Measurements from ENCODE around the gene HSFX3.
"Not testable (repeated sequence)": the region's sequence is repeated elsewhere in the genome, so short reads cannot be mapped to it uniquely, and the experiment has no call there.

Gene HSFX3, protein sequence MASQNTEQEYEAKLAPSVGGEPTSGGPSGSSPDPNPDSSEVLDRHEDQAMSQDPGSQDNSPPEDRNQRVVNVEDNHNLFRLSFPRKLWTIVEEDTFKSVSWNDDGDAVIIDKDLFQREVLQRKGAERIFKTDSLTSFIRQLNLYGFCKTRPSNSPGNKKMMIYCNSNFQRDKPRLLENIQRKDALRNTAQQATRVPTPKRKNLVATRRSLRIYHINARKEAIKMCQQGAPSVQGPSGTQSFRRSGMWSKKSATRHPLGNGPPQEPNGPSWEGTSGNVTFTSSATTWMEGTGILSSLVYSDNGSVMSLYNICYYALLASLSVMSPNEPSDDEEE

DNA sequence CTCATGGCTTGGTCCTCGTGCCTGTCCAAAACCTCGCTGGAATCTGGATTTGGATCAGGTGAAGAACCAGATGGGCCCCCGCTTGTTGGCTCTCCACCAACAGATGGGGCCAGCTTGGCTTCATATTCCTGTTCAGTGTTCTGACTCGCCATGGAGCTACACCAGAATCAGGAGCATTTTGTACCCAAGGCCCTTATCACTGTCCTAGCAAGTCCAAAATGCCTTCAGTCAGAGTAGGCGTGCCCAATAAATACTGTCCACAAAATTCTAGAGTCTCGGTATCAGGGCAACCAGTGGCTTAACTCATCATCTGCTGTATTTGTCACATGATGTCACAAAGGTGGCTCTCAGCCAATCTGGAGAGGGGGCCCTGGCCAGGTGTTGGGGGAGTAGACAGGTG lies at the start of gene HSFX3:
HSFX3 (minus strand) TSS at position 224 of the 400 bp plus-strand sequence; CDS start at position 152, 72 bp downstream.
- not testable (repeated sequence) for DNase-seq

DNA sequence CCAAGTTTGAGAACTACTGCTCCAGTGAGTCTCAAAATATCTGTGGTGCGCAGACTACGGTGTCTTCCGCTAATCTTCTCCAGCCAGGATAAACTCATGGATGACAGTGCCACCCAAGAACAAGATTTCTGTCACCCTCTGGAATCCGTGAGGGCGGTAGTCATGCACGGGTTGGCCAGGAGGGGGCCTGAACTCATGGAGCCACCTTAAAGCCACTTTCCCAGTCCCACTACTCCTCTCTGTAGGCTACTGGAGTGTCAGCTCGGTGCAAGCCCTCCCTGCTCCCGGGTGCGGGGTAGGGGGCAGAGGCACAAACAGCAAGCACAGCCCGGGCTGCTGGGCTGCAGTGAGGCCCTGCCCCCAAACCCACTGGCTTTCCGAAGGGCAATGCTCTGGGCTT lies 48.9 kb upstream of the HSFX3 start:
- DNase-seq = not testable (repeated sequence)

DNA sequence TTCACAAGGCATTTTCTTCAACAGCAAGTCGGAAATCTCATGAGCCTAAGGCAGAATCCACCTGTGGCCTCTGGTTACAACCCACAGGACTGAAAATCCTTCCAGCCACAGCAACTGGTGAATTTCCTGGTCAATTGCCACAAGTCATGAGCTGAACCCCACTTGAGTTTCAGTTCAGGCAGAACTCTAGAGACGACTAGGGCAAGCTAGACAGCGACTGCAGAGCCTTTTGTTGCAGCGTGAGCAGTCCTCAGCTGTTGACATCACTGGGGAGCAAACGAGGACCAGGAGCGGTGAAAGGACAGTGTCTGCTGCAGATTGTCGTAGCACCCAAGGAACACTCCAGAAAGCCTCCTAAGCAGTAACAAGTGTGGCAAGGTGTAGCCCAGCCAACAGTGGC lies 46.2 kb upstream of the HSFX3 start:
- DNase-seq = not testable (repeated sequence)

DNA sequence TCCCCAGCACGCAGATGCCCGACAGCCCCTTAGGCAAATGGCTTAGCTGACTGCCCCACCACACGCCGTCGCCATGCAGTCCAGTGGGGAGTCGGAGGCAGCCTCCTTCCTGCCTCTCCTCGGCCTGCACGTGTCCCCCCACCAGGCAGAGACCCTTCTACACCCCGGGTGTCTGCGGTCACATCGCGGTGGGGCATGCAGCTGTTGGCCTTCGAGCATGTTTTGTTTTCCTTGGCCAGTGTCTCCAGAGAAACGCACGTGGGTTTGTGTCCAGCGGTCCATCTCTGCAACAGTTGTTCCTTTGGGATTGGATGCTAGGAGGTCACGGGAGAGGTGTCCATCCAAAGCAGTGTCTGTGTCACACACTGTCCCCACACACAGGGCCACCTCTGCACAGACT lies 45.5 kb upstream of the HSFX3 start, which contains the start of gene HSFX2:
HSFX2 (minus strand) TSS at position 101 of the 400 bp plus-strand sequence. CDS start 614 bp downstream, outside the sequence.
- not testable (repeated sequence) for DNase-seq

DNA sequence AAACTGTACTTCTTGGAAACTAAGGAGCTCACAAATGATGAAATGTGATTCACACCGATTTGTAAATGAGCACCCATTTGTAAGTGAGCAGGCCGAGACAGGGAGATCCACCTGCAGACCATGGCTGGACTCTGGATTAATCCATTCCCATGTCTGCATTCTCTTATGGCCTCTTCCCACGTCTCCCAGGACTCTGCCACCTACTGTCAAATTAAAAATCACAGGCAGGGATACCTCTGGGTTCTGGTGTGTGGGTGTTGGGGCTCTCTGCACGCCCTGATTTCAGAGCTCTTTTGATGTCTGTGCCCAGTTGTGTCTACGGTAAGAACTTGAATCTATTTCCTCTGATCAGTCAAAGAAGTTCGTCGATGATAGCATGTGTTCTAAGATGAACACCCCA lies 41.3 kb upstream of the HSFX3 start:
- DNase-seq = not testable (repeated sequence)

DNA sequence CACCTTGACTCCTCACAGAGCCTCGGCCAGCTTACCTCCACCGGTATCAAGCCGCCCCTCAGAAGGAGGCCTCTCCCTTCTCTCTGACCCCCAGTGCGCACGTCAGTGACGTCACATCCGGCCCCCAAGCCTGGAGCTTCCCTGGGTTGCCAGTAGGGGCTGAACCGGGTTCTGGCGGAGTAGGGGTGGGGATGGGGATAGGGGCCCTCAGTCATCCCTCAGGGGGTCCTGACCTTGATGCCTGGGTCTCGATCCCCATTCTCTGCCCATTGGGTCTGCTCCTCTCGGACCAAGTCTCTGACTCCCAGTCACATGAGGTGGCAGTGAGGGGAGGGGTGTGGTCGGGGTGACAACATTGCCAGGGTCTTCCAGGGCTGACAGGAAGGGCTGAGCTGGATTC lies 37.6 kb upstream of the HSFX3 start, which contains the start of gene MAGEA9B:
MAGEA9B (minus strand) TSS at position 101 of the 400 bp plus-strand sequence. CDS start 4,280 bp downstream, outside the sequence.
- not testable (repeated sequence) for DNase-seq

DNA sequence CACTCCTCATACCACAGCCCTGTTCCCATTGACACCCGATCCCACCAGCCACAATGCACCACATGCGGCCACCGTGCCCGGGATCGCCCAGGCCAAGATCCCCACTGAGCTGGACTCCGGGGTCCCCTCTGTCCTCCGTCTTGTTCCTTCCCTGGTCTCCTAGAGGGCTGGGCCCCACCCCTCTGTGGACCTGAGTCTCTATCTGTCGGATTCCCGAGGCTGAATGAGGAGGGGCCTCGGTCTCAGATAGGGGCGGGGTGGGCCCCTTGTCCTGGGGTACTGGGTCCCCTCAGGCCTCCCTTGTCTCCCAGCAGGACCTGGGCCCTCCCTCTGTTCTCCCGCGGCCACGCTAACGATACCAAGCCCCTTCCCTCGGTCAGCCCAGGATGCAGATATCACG lies 35.9 kb upstream of the HSFX3 start:
- DNase-seq = not testable (repeated sequence)

DNA sequence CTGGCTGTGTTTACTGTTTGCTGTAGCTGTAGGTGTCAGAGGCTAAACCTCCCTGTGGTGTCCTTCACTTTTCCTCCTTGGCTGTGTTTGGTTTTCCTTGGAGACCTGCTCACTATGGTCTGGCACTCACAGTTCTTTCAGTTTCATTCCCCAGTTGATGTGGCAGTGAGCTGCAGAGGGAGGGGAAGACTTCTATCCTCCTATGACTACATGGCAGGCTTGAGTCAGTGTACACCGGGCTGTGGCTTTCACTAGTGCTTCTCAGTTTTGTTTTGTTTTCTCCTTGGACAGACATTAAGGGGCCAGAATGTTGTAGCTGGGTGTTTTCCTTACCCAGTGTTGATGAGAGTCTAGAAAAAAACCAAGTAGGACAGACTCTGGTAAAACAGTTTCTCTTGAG lies 23.7 kb upstream of the HSFX3 start:
- not testable (repeated sequence) for DNase-seq

DNA sequence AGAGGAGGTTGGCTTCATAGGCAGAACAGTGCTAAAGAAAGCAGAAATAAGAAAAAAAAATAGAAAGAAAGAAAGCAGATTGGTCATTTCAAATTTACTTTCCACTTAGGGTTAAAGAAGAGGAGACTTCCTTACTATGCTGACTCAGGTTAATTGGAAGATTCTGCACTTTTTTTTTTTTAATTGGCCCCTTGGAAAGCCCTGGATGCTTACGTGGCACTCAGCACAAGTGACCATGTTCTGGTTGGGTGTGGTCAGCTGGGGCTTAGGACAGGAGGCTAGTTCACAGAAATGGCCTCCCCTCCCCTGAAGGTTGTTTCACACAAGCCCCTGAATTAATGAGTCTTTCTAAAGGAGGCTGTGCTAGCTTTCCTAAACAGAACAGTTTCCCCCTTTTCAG lies 23.0 kb upstream of the HSFX3 start:
- no peak for DNase-seq

DNA sequence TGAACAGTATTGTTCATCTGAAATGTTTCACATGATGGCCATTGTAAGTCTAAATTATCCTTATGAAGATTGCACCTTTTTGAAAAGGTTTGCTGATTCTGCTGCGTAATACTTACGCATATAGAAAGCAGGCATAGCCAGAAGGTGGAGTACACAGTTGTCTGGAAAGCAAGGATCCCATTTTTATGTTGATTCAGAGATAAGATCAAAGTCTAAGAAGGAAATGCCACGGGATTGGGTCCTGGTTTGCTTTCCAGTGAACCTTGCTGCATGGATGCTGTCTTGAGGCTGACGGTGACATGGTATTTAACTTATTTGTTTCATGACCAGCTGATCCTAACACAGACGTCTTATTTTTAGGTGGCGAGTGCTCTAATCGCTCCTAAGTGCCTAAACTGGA lies 22.0 kb upstream of the HSFX3 start:
- DNase-seq = no peak

DNA sequence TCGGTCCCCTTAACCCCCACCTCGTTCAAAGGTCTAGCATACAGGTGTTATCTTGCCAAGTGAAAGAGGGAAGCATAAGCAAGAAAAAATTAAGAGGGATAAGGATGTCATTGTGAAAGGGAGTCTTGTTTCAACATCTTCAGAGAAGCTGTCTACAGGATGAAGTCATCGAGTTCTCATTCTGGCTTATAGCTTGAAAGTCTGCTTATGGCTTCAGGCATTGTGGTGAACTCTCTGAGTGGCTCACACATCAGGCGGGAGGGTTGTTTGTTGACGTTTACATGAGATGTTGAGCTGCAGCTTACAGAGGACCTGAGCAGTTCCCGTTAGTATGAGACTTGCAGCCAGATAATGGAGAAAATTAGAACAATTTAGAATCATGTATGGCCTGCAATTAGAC lies 20.9 kb upstream of the HSFX3 start:
- no peak for DNase-seq

DNA sequence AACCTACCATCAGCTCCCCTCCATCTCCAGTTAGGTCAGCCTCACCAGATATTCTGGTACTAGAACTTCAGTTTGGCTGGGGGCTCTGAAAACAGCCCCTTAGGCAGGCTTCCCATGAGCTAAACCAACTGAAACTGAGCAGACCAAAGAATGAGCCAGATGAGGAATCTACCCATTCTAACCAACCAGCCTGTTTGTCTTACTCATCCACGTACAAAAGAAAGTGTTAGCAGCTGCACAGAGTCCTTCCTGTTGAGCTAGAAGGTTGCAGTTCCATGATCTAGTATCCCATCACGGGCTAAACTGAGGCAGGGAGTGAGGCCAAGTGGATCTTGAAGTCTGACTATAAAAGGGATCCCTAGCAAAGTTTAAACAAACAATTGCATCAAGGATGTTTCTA lies 20.0 kb upstream of the HSFX3 start:
- DNase-seq = no peak

DNA sequence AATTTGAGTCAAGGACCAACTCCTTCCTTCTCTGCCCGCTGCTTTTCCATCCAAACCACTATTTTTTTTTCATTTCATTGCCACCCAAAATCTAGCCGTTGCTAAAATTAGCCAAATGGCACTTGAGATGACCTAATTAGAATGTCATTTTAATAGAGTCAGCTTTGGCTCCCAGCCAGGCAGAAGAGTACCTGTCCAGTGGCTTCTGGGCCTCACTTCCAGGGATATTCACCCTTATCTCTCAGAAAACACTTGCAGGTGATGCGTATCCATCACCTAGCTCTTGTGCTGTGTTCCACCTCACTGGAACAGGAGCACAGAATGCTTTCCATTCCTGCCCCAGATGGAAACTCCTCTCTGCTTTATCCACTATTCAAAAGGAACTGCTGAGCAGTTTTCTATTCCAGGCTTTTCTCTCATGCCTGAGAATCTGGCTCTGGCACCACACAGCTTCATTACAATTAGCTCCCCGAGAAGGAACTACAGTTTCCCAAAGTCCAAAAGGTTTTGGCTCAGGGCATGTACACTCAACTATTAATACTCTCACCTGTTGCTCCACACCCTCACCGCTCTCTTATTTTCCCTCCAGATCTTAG lies 19.1 kb upstream of the HSFX3 start:
- DNase-seq = no peak

DNA sequence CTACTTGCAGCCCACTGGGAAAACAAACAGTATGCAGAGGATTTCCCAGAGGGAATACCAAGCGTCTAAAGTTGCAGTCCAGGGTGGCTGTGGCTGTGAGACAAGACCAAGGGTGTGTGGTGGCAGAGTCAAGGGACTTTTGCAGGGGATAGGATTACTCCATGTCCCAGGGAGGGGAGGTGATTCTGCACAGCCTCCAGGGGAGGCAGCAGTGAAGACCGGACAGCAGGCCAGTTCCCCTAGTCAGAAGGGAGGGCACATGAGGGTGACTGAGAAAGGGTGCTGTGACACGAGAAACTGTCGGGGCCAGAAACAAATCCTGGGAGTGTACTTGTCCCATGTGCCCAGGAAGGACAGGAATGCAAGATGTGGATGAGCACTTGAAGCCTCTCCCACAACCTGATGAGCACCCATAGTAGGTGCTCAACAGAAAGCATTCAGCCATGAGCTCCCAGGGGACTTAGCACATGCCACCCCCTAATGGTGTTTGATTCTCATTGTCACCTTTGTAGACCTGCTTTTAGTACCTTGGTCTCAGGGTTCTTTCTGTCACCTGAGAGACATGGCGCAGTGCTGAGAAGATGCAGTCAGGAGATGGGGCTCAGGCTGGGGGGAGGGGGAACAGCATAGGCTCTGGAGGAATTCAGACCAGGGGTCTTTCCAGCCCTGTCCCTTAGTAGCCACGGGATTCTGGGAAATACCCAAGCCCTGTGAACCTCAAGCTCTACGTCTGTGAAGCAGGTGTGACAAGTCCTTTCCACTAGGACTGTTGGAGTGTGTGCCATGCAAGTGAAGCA lies 18.1 kb upstream of the HSFX3 start:
- DNase-seq = no peak

DNA sequence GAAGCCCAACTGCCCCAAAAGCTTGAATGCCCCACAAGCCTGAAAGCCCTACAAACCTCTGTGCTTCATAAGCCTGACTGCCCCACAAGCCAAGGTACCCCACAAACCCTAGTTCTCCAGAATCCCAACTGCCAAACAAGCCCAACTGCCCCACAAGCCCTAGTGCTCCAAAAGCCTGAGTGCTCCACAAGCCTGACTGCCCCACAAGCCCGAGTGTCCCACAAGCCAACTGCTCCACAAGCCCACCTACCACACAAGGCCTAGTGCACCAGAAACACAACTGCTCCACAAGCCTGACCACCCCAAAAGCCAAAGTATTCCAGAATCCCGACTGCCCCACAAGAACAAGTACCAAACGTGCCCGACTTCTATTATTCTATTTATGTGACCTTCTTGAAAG lies 13.6 kb upstream of the HSFX3 start:
- DNase-seq = no peak

DNA sequence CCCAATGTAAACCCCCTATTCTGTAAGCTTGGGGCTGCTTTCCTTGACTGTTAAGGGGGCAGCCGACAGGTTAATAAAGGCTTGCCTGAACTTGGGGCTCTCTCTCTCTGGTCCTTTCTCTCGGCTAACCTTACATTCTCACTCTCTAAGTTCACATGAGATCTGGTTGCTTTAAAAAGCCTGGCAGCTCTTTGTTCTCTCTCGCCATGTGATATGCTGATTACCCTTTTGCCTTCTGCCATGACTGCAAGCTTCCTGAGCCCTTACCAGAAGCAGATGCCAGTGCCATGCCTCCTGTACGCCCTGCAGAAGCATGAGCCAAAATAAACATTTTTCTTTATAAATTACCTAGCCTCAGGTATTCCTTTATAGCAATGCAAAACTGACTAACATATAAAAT lies 5.5 kb upstream of the HSFX3 start:
- DNase-seq = not testable (repeated sequence)

DNA sequence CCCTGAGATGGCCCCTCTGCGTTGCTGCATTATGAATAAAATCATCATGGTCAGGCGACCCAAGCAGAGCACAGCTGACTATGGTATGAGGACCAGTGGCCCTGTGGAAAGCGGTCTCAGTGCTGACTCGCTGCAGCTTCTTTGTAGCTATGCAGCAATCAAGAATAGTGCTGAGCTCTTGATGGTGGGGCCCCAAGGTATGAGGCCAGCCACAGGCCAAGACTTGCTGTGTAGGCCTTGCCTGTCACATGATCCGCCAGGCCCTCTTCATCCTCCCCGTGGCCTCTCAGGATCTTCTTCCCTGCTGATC lies 2.2 kb upstream of the HSFX3 start:
- DNase-seq = not testable (repeated sequence)

DNA sequence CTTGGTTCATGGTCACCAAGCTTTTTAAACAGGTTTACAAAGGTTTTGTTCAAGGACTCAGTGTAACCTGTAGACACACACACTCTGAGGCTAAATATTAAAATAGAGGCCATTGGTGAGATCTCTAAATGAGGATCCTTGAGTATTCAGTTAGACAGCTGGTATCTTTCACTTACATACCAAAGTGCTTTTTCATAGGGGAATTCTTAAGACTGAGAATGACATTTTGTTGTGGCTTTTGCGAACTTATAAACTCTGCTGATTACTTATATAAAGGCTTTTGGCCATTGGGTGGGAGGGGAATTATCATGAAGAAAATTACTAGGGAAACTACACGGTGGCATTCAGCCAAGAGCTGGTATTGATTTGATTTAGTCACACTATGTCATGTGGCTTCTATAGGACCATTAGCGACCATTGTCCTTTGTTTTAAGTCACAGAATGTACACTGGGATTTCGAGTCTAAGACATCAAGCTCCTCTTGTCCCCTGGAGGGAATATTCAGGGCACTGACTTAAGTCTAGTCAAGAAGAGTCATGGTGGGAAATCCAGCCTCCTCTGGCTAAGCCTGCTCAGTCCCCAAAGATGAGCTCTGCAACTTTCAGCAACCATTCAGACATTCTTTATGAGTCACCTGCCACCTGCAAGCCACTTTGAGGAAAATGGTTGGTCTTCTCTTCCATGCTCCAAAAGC lies 1.7 kb upstream of the HSFX3 start:
- DNase-seq = not testable (repeated sequence)

DNA sequence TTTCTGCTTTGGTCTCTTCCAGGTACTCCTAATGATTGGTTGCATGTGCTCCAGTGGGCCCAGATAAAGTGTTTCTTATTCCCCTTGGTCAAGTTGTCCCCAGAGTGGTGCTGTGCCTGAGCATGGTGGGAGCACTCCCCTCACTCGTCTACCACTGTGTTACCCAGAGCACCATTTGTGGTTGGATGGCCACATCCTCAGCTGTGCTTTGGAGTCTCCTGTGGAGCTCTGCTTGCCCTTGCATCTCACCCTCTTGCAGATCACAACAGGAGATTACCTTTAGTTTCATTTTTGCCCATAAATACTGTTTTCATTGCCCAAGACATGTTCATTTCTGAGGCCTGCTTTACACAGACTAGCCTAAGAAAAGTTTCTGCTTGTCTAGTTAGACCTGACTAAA lies 730 bp upstream of the HSFX3 start:
- not testable (repeated sequence) for DNase-seq

DNA sequence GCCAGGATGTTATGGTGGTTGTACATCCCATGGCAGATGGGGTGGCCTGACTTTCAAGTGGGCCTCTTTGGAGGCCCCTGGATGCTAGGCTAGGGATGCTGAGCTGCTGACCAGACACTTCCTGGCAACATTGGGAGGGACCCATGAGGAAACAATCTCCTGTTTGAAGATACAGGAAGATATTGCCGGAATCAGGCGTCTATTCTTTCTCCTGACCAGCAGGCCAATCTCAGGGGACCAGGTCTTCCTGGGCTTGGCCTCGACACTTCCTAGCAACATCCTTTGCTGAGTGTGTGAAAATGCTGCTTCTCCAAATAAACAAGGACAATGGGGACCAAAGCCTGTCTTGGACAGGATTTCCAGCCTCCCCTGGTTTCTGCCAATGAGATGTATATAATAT lies 1.9 kb downstream of the HSFX3 start:
- DNase-seq = not testable (repeated sequence)

DNA sequence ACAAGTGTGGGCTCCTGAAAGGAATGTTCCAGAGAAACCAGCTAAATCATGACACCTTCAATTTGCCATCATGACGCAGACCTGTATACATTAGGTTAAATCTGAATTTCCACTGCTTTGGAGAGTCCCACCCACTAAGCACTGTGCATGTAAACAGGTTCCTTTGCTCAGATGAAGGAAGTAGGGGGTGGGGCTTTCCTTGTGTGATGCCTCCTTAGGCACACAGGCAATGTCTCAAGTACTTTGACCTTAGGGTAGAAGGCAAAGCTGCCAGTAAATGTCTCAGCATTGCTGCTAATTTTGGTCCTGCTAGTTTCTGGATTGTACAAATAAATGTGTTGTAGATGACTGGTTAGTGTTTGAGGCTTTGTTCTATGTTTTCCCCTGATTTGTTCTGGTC lies 2.8 kb downstream of the HSFX3 start:
- DNase-seq = not testable (repeated sequence)

DNA sequence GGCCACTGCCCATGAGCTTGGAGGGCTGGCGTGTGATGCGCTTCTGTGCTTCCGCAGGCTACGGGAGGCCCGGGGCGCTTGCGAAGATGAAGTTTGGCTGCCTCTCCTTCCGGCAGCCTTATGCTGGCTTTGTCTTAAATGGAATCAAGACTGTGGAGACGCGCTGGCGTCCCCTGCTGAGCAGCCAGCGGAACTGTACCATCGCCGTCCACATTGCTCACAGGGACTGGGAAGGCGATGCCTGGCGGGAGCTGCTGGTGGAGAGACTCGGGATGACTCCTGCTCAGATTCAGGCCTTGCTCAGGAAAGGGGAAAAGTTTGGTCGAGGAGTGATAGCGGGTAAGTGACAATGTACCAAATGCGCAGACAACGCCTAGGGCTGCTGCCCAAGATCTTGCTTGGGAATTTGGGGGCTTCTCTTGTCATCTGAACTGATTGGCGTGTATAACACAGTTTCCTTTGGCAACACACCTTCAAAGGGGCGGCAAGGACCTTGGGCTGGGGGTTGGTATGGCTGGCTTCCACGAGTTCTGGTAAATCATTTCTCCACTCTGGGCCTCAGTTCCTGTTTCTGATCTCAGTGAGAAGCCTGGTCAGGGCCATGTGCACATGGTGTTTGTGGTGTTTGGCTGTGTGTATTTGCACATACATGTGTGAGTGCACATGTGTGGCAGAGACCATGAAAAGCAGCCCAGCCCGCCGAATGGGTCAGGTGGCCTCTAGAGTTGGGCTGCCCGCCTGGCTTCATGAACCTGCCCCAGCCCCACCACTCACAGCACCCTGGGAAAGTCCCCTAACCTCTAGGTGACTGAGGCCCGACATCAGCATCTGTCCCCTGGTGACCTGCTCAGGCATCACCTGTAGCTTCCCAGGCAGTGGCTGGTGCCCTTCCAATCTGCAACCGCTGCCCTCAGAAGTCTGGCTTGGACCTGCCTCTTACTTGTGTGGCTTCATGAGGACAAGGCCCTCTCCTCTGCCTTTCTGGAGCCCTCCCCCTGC lies 3.9 kb downstream of the HSFX3 start:
- DNase-seq = not testable (repeated sequence)
